GM12891 (cell line): ENCODE data around the gene HRC.

Source experiments
- PAX5 ChIP-seq: IDR thresholded peaks from 2 replicates; pipeline ENCODE4 v1.6.1; 2011; ENCODE audit warnings: low read length, moderate library complexity, mild to moderate bottlenecking; ENCODE audit not compliant: insufficient read depth, severe bottlenecking
- POLR2A ChIP-seq: IDR thresholded peaks from 2 replicates; pipeline ENCODE4 v1.6.1; 2011; ENCODE audit warnings: low read depth, low read length, control low read depth
- POLR2AphosphoS5 ChIP-seq: IDR thresholded peaks from 2 replicates; pipeline ENCODE4 v1.6.1; 2011; ENCODE audit warnings: low read depth, low read length, control low read depth
- POU2F2 ChIP-seq: IDR thresholded peaks from 2 replicates; pipeline ENCODE4 v1.6.1; 2011; ENCODE audit warnings: low read depth, mild to moderate bottlenecking, control low read depth, low read length, moderate library complexity
- SPI1 ChIP-seq: IDR thresholded peaks from 2 replicates; pipeline ENCODE4 v1.6.1; 2011; ENCODE audit warnings: low read depth, low read length, control low read depth
- TAF1 ChIP-seq: IDR thresholded peaks from 2 replicates; pipeline ENCODE4 v1.6.1; 2011; ENCODE audit warnings: low read depth, low read length, control low read depth

DNA sequence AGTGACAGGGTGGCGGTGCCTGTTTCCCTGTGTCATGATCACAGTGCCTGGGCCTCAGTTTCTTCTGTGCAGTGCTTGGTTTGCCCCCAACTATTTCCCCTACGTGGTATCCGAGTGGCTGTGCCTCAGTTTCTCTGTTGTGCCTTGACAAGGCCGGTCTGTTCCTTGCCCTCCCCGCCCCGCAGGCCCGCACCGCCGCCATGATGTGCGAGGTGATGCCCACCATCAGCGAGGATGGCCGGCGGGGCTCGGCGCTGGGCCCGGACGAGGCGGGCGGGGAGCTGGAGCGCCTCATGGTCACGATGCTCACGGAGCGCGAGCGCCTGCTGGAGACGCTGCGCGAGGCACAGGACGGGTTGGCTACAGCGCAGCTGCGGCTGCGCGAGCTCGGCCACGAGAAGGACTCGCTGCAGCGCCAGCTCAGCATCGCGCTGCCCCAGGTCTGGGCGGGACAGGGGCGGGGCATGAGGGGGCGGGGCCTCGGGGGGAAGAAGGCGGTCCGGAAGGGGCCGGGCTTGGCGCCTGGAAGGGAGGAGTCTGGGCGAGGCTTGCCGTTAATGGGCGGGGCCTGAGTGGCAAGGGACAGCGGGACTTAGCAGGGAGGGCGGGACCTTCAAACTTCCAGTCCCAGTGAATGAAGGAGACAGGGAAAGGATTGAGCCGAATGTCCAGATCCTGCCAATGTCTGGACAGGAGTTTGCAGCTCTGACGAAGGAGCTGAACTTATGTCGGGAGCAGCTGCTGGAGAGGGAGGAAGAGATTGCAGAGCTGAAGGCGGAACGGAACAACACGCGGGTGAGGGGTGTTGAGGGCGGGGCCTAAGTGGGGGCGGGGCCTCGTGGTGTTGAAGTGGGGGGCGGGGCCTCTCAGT, 27.3 kb downstream of the HRC start:
- TF ChIP-seq SPI1 (no peak), POLR2AphosphoS5 (no peak), POLR2A (no peak), TAF1 (no peak), POU2F2 (no peak), PAX5 (no peak)
